Gastrocnemius medialis (tissue), 4 donors: ENCODE measurements around the gene MYO7A. TPM values are rescaled to one million over a fixed set of nuclear protein-coding genes. Genes with fewer than 3 reads are reported as not detected.

Source experiments
- ATAC-seq, 2 donors: fragments of 150-250 bp; one replicate each; pipeline ENCODE4 v1.9.1; 2016
- DNase-seq, 2 donors: peaks; one replicate each; pipeline ENCODE4 v3.0.0-alpha.2; 2019
- H3K27ac ChIP-seq, 4 donors: fragments of 200-600 bp; sonication (generic); 1 replicate in 1 of 4; 2 replicates in 3 of 4; pipeline ENCODE4 v1.5.1; 2016 to 2018; ENCODE audit warnings: mild to moderate bottlenecking in 2 of 4, moderate library complexity in 1 of 4
- H3K27me3 ChIP-seq, 3 donors: fragments of 200-600 bp; sonication (generic) in 2 of 3; 1 replicate in 1 of 3; 2 replicates in 2 of 3; pipeline versions ENCODE4 v1.5.1 to v1.6.0; 2016 to 2019; ENCODE audit warnings: mild to moderate bottlenecking in 1 of 3, moderate library complexity in 1 of 3
- H3K36me3 ChIP-seq, 2 donors: fragments of 200-600 bp; sonication (generic) in 1 of 2; one replicate each; pipeline ENCODE4 v1.5.1; 2017 to 2018
- H3K4me1 ChIP-seq, 2 donors: fragments of 200-600 bp; sonication (generic) in 1 of 2; one replicate each; pipeline ENCODE4 v1.5.1; 2016 to 2017; ENCODE audit warnings: mild to moderate bottlenecking in 2 of 2
- H3K4me3 ChIP-seq, 4 donors: fragments of 200-600 bp; sonication (generic) in 3 of 4; 1 replicate in 1 of 4; 2 replicates in 3 of 4; pipeline ENCODE4 v1.5.1; 2016 to 2019; ENCODE audit warnings: mild to moderate bottlenecking in 2 of 4
- H3K9me3 ChIP-seq, 3 donors: fragments of 200-600 bp; sonication (generic) in 2 of 3; 1 replicate in 1 of 3; 2 replicates in 2 of 3; pipeline ENCODE4 v1.5.1; 2016 to 2019
- POLR2A ChIP-seq, 2 donors: fragments of 450-650 bp; IDR thresholded peaks; one replicate each; pipeline ENCODE4 v1.6.1; 2017; ENCODE audit warnings: antibody characterized with exemption in 2 of 2, mild to moderate bottlenecking in 2 of 2, moderate library complexity in 2 of 2
- in situ Hi-C, 4 donors: fragments of 200-750 bp; cut with MboI; loops; one replicate each; pipeline versions ENCODE4 v1.15.0 to v1.8.0; 2017; ENCODE audit warnings: low sequenced_read_pairs in 4 of 4
- intact Hi-C: fragments of 100-400 bp; cut with DNase I; formaldehyde crosslinking; loops from one replicate; pipeline ENCODE4 v1.15.1; 2023; ENCODE audit warnings: low total_unique reads
- total RNA-seq, 4 donors: library from RNA; depleted of rRNA; stranded (reverse); fragments of >200 nt; gene quantifications; one replicate each; pipeline versions ENCODE4 v1.1.0 to v1.2.3, GENCODE V29; 2016
- TF ChIP-seq, protein P1 (sequence below), 5 experiments: fragments of 450-650 bp in 3 of 5; fragments of 200-600 bp in 2 of 5; sonication (generic) in 2 of 5; IDR thresholded peaks in 4 of 5; conservative IDR thresholded peaks in 1 of 5; 1 replicate in 4 of 5; 2 replicates in 1 of 5; pipeline ENCODE4 v1.5.1; 2016 to 2019; ENCODE audit warnings: antibody characterized with exemption in 5 of 5, mild to moderate bottlenecking in 3 of 5, moderate library complexity in 3 of 5

Gene MYO7A
- total RNA-seq, 4 donors from 2014 or later: 1.6 to 3.5 (median 2.1) TPM

DNA sequence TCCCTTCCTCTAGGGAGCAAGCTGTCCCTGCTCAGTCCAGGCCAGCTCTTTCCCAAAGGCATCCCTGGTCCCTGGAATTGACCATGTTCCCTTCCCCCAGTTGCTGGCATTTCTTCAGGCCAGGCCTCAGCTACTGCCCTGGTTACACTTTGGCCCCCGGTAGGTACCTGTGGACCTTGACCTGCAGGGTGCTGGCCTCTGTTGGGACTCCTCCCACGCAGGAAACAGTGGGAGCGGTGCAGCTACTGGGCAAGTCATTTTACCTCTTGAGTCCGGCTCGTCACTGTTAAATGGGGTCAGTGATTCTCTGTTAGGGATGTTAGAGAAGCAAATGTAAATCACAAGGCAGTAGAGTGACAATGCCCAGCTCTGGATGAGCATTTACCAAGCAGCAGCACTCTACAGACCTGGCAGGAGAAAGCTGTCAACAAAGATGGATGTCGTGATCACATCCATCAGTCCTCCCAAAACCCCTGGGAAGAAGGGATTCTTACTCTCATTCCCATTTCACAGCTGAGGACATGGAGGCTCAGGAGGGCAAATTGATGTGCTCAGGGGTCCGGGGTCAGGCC is 16.9 kb downstream of the MYO7A start:
- no peak for ATAC-seq
- Histone ChIP-seq H3K4me3 (no peak overlapping the region), H3K9me3 (no peaks in the 10 kb centered on the region), H3K36me3 (no peaks in the 10 kb centered on the region), H3K4me1 (no peaks in the 10 kb centered on the region), H3K27me3 (no peaks in the 10 kb centered on the region), H3K27ac (no peak overlapping the region)
- intact Hi-C loops (no loop called here), in situ Hi-C loops (no loop called here)
- TF ChIP-seq, protein P1, sequence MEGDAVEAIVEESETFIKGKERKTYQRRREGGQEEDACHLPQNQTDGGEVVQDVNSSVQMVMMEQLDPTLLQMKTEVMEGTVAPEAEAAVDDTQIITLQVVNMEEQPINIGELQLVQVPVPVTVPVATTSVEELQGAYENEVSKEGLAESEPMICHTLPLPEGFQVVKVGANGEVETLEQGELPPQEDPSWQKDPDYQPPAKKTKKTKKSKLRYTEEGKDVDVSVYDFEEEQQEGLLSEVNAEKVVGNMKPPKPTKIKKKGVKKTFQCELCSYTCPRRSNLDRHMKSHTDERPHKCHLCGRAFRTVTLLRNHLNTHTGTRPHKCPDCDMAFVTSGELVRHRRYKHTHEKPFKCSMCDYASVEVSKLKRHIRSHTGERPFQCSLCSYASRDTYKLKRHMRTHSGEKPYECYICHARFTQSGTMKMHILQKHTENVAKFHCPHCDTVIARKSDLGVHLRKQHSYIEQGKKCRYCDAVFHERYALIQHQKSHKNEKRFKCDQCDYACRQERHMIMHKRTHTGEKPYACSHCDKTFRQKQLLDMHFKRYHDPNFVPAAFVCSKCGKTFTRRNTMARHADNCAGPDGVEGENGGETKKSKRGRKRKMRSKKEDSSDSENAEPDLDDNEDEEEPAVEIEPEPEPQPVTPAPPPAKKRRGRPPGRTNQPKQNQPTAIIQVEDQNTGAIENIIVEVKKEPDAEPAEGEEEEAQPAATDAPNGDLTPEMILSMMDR (IDR thresholded peaks at IDR 0.05 in 4 of 5, conservative IDR thresholded peaks at IDR 0.05 in 1 of 5): no peak
- TF ChIP-seq POLR2A (IDR thresholded peaks at IDR 0.05): no peak
- DNase-seq: no peak

DNA sequence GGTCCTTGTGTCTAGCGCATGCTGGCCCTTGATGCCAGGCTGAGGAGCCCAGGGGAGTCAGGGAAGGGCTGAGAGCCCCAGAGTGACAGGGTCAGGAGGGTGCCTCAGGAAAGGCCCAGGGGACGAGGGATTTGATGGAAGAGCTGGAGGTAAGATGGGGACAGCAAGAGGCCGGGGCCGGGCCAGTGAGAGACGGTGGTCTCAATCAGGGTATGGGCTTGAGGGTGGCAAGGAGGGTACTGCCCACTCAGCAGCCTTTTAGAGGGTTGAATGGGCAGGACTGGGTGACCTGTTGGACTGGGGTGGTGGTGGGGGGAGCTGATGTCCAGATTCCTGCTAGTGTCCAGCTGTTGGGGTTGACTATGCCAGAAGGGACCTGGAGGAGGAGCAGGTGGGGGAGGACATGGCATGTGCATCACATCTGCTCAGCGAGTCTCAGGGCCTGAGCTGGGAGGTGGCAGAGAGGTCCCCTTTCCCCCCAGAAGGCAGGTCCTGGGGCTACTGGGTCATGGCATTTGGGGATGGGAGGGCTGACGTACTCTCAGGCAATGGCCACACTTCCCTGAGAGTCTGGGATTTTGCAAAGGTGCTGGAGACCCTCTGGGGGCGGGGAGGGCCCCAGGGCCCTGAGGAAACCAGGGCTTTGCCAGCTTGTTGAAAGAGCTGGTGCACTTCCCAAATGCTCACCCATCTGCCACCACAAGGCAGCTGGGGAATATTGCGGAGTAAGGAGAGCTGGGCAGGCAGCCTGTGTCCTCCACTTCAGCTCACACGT is 18.4 kb downstream of the MYO7A start:
- H3K27me3 ChIP-seq: no peaks in the 10 kb centered on the region
- H3K36me3 ChIP-seq: no peaks in the 10 kb centered on the region
- no peak for ATAC-seq

DNA sequence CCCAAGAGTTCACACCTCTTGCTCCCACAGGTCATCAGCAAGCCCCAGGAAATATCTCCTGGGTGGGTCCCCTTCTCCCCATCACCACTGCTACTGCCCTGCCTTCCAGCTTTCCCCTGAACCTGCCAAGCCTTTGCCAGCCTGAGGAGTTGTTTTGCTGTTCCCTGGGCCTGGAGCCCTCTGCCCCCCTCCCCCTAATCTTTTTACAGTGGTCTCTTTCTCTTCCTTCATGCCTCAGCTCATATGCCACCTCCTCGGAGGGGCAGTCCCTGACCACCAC is 18.9 kb downstream of the MYO7A start:
- H3K4me1 ChIP-seq: no peaks in the 10 kb centered on the region

More for the DNA sequence above, 18.4 kb downstream of the MYO7A start:
- TF ChIP-seq POLR2A (IDR thresholded peaks at IDR 0.05): no peak
- TF ChIP-seq, protein P1 (IDR thresholded peaks at IDR 0.05 in 4 of 5, conservative IDR thresholded peaks at IDR 0.05 in 1 of 5): no peak
- Histone ChIP-seq H3K9me3 (no peaks in the 10 kb centered on the region), H3K4me1 (no peaks in the 10 kb centered on the region), H3K4me3 (no peak overlapping the region), H3K27ac (no peak overlapping the region)
- intact Hi-C loops: no loop called here
- in situ Hi-C loops: no loop called here
- no peak for DNase-seq

DNA sequence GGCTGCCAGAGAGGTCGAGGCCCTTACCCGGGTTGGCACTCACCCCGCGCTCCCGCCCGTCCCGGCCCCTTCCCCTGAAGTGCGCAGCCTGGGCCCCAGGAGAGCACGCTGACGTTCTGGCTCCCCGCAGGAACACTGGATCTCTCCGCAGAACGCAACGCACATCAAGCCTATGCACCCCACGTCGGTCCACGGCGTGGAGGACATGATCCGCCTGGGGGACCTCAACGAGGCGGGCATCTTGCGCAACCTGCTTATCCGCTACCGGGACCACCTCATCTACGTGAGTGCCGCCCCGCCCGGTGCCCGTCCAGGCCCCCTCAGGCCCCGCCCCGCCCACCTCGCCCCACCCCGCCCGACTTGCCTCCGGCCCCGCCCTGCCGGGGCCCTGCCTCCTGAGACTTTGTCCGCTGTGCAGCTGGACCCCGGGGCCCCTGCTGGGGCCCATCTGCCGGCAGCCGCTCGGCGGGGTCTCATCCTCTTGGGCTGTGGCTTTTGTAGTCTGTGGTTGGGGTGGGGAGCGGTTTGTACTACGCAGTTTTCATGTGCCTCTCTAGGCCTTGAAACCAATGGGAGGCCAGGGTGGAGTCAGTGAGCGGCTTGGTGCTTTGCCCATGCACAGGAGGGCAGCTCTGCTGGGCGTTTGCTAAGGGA is 19.7 kb downstream of the MYO7A start:
- H3K27ac ChIP-seq: no peak overlapping the region
- H3K9me3 ChIP-seq: no peaks in the 10 kb centered on the region
- H3K27me3 ChIP-seq: no peaks in the 10 kb centered on the region
- no peak for DNase-seq
- H3K36me3 ChIP-seq: no peaks in the 10 kb centered on the region
- H3K4me1 ChIP-seq: no peaks in the 10 kb centered on the region
- in situ Hi-C loops (no loop called here), intact Hi-C loops (no loop called here)
- TF ChIP-seq, protein P1 (IDR thresholded peaks at IDR 0.05 in 4 of 5, conservative IDR thresholded peaks at IDR 0.05 in 1 of 5): no peak
- TF ChIP-seq POLR2A (IDR thresholded peaks at IDR 0.05): no peak
- ATAC-seq: no peak
- H3K4me3 ChIP-seq: no peak overlapping the region

More for the DNA sequence above, 18.9 kb downstream of the MYO7A start:
- DNase-seq (no peak), ATAC-seq (no peak)
- H3K27ac ChIP-seq: no peak overlapping the region
- H3K27me3 ChIP-seq: no peaks in the 10 kb centered on the region
- H3K36me3 ChIP-seq: no peaks in the 10 kb centered on the region
- no peak overlapping the region for H3K4me3 ChIP-seq
- TF ChIP-seq, protein P1 (IDR thresholded peaks at IDR 0.05 in 4 of 5, conservative IDR thresholded peaks at IDR 0.05 in 1 of 5): no peak
- no peak for TF ChIP-seq POLR2A (IDR thresholded peaks at IDR 0.05)
- in situ Hi-C loops: no loop called here
- no peaks in the 10 kb centered on the region for H3K9me3 ChIP-seq
- intact Hi-C loops: no loop called here
